Measurements from ENCODE around the gene TBX22.
"Not testable (repeated sequence)": the region's sequence is repeated elsewhere in the genome, so short reads cannot be mapped to it uniquely, and the experiment has no call there.

TBX22 gene

GRCh38 chrX:80014141-80014940 lies at the start of gene TBX22:
TBX22 (plus strand) TSS chrX:80014753; CDS start chrX:80022270, 7,517 bp downstream.
- no peak for DNase-seq

- no peak for DNase-seq
Observed at GRCh38 chrX:79975605-79976004, 38.9 kb upstream of the TBX22 start.

- no peak for DNase-seq
Observed at GRCh38 chrX:80004458-80004857, 10.1 kb upstream of the TBX22 start.

DNA sequence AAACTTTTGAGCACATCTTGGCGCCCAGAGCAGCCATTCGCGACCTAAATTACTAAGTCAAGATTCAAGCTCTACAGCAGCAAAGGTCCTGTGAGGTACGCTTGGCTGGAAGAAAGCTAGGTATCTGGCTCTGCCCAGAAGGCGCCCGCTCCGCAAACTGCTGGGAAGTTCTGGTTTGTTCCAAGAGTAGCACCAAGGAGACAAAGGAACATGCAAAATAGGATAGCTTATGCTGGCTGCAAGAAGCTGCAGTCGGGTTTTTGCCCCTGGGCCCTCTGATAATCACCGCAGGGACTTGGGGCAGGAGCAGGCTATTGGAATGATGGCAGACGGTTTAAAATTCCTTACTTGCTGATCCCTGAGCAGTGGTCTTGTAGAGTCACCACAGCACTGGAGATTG lies 3.0 kb upstream of the TBX22 start:
- DNase-seq: no peak

GRCh38 chrX:80016182-80016581 lies 1.6 kb downstream of the TBX22 start:
- DNase-seq: no peak

GRCh38 chrX:80021621-80022020 lies 7.1 kb downstream of the TBX22 start:
- no peak for DNase-seq

GRCh38 chrX:80022363-80023031 lies 7.9 kb downstream of the TBX22 start:
- DNase-seq: no peak

DNA sequence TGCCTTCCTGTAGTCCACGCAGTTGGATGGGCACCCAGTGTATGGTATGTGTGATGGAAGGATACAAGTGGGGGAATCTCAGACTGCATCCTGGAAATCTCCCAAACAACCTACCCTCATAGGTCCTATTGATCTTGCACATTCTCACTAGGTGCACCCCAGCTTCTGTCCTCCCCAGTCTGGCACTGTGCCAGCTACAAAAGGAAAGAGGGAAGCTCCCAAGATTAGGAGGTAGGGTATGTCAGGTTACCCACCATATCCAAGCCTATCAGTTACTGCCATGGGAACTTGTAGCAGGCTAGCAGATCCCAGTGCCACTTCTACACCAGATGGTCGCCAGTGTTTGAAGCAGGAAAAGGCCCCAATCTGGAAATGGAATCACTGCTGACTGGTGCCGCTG lies 11.6 kb downstream of the TBX22 start:
- DNase-seq: no peak

DNA sequence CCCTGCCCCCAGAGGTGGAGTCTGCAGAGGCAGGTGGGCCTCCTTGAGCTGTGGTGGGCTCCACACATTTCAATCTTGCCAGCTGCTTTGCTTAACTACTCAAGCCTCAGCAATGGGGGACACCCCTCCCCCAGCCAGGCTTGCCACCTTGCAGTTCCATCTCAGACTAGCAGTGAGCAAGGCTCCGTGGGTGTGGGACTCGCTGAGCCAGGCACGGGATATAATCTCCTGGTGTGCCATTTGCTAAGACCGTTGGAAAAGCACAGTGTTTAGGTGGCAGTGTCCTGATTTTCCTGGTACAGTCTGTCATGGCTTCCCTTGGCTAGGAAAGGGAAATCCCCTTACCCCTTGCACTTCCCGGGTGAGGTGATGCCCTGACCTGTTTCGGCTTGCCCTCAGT lies 51.6 kb downstream of the TBX22 start:
- not testable (repeated sequence) for DNase-seq

- DNase-seq: not testable (repeated sequence)
Observed at GRCh38 chrX:80075625-80076024, 61.1 kb downstream of the TBX22 start.
